HepG2 (cell line): ENCODE results near the gene CCDC14. TPM values are rescaled to one million over a fixed set of nuclear protein-coding genes. Genes with fewer than 3 reads are reported as not detected.
"Not testable (repeated sequence)": the region's sequence is repeated elsewhere in the genome, so short reads cannot be mapped to it uniquely, and the experiment has no call there.

Experiments used
- ATAC-seq: fragments of 200-7000 bp; cut with Tn5 transposase; 3 replicates; pipeline ENCODE4 v1.9.1; 2020; ENCODE audit warnings: mild to moderate bottlenecking, moderate library complexity
- BruUV-seq: library from RNA; stranded (reverse); fragments of 400-500 nt; replicated peaks from 2 replicates; lab custom pipeline; 2021; lab: Mats Ljungman, UMichigan
- CTCF ChIA-PET: fragments of 300-600 bp; formaldehyde crosslinking; extraction: SDS; loops from one replicate; lab custom pipeline; 2021; ENCODE audit warnings: low total read pairs, inconsistent platforms, low intra/inter-chr PET ratio; lab: Yijun Ruan, JAX
- POLR2A ChIA-PET: fragments of 350-600 bp; sonication (Branson Sonifier 250); formaldehyde crosslinking; loops from one replicate; lab custom pipeline; 2020; ENCODE audit warnings: antibody characterized with exemption, inconsistent platforms; lab: Yijun Ruan, JAX
- DNase-seq: peaks from one replicate; pipeline ENCODE4 v3.0.0-alpha.2; 2015; ENCODE audit warnings: low spot score
- FAIRE-seq: peaks from 3 replicates; lab custom pipeline; 2011; peaks lifted over from hg19 to GRCh38; lab: Jason Lieb, UNC
- H2AFZ ChIP-seq: one replicate; pipeline ENCODE4 v1.6.1; 2011; ENCODE audit warnings: low read length, inconsistent platforms
- H3K27ac ChIP-seq: fragments of 300-600 bp; 3 replicates; pipeline ENCODE4 v1.8.0; 2011; ENCODE audit warnings: mixed run types, mild to moderate bottlenecking, mixed read lengths, low read length, inconsistent platforms; ENCODE audit not compliant: insufficient read depth; ENCODE audit errors: extremely low read length
- H3K27me3 ChIP-seq, 2 experiments: fragments of 200-600 bp in 1 of 2; 2 replicates in 1 of 2; 3 replicates in 1 of 2; pipeline versions ENCODE4 v1.6.0 to v1.8.0; 2011; ENCODE audit warnings: low read length in 2 of 2, mild to moderate bottlenecking in 2 of 2, moderate library complexity in 2 of 2, inconsistent platforms in 1 of 2; ENCODE audit not compliant: insufficient read depth in 2 of 2, control insufficient read depth in 1 of 2
- H3K36me3 ChIP-seq, 2 experiments: fragments of 200-600 bp in 1 of 2; replicated peaks in 1 of 2; 2 replicates in 1 of 2; 3 replicates in 1 of 2; pipeline versions ENCODE4 v1.5.1 to v1.8.0; 2011; ENCODE audit warnings: low read length in 2 of 2, inconsistent platforms in 1 of 2; ENCODE audit not compliant: insufficient read depth in 2 of 2, control insufficient read depth in 1 of 2
- H3K4me1 ChIP-seq: 2 replicates; pipeline ENCODE4 v1.5.1; 2012; ENCODE audit warnings: low read length, inconsistent platforms; ENCODE audit not compliant: insufficient read depth
- H3K4me2 ChIP-seq: 2 replicates; pipeline ENCODE4 v1.6.0; 2011; ENCODE audit warnings: low read depth, low read length, inconsistent platforms
- H3K4me3 ChIP-seq, 3 experiments: fragments of 200-600 bp in 1 of 3; sonication (generic), shearing (Covaris generic) in 1 of 3; replicated peaks in 1 of 3; 2 replicates each; pipeline ENCODE4 v1.5.1; 2011 to 2016; ENCODE audit warnings: low read length in 3 of 3, inconsistent platforms in 2 of 3, low read depth in 2 of 3, mild to moderate bottlenecking in 2 of 3, control low read depth in 1 of 3, mixed read lengths in 1 of 3; ENCODE audit not compliant: insufficient read depth in 1 of 3
- H3K79me2 ChIP-seq: one replicate; pipeline ENCODE4 v1.6.1; 2011; ENCODE audit warnings: low read length, inconsistent platforms; ENCODE audit not compliant: insufficient read depth
- H3K9ac ChIP-seq: 2 replicates; pipeline ENCODE4 v1.6.0; 2011; ENCODE audit warnings: mild to moderate bottlenecking, low read depth, low read length, inconsistent platforms; ENCODE audit not compliant: insufficient read depth
- H3K9me3 ChIP-seq: 2 replicates; pipeline ENCODE4 v1.5.1; 2012; ENCODE audit warnings: mild to moderate bottlenecking, low read length
- H4K20me1 ChIP-seq: 2 replicates; pipeline ENCODE4 v1.6.0; 2011; ENCODE audit warnings: inconsistent platforms, mild to moderate bottlenecking, low read length, moderate library complexity; ENCODE audit not compliant: insufficient read depth
- CTCF ChIP-seq: sonication (generic); formaldehyde crosslinking; IDR thresholded peaks from 2 replicates; pipeline ENCODE4 v1.5.0; 2020; ENCODE audit warnings: mild to moderate bottlenecking, missing genetic modification reagents, moderate library complexity
- MAFF ChIP-seq: IDR thresholded peaks from 2 replicates; pipeline ENCODE4 v1.6.1; 2011; ENCODE audit warnings: low read depth, low read length, improper control_type of control experiment
- MAFK ChIP-seq, 2 experiments: IDR thresholded peaks in 1 of 2; conservative IDR thresholded peaks in 1 of 2; 2 replicates each; pipeline ENCODE4 v1.6.1; 2011; ENCODE audit warnings: improper control_type of control experiment in 2 of 2, low read length in 2 of 2
- MXD1 ChIP-seq: sonication (generic); formaldehyde crosslinking; IDR thresholded peaks from 2 replicates; pipeline ENCODE4 v1.4.0; 2020; ENCODE audit warnings: mild to moderate bottlenecking, missing genetic modification reagents
- RAD21 ChIP-seq: fragments of 450-650 bp; formaldehyde crosslinking; IDR thresholded peaks from 2 replicates; pipeline ENCODE4 v1.5.0; 2020; ENCODE audit warnings: mild to moderate bottlenecking
- SMC3 ChIP-seq: IDR thresholded peaks from 2 replicates; pipeline ENCODE4 v1.6.1; 2011; ENCODE audit warnings: low read length, improper control_type of control experiment
- STAG1 ChIP-seq: sonication (generic); formaldehyde crosslinking; IDR thresholded peaks from 2 replicates; pipeline ENCODE4 v1.4.0; 2020; ENCODE audit warnings: missing genetic modification reagents
- WGBS: methylation state at CpG from one replicate; pipeline ENCODE4 v1.1.6; 2017; ENCODE audit warnings: low lambda C conversion rate; 5-methylcytosine and 5-hydroxymethylcytosine counted together
- in situ Hi-C: cut with HindIII; loops from 2 replicates; pipeline ENCODE4 v1.10.0; 2017; ENCODE audit warnings: low pct_unique_long_range_greater_than_20kb; ENCODE audit not compliant: extremely low pct_ligation_motif_present
- intact Hi-C: fragments of 100-400 bp; cut with micrococcal nuclease; formaldehyde crosslinking; loops from one replicate; pipeline ENCODE4 v1.10.0; 2022; ENCODE audit not compliant: unreplicated experiment
- polyA plus RNA-seq, 8 experiments: library from polyadenylated mRNA; depleted of rRNA in 3 of 8; stranded (reverse) in 7 of 8; unstranded in 1 of 8; fragments of >200 nt; fragmentation: Illumina TruSeq in 4 of 8; extraction: Trizol in 4 of 8; gene quantifications; 2 replicates each; pipeline versions ENCODE4 v1.2.1 to v1.2.3, GENCODE V29; 2011 to 2016; ENCODE audit warnings: low read depth in 4 of 8, missing spikeins in 1 of 8, mixed read lengths in 1 of 8; ENCODE audit not compliant: insufficient read depth in 1 of 8
- total RNA-seq, 5 experiments: library from RNA; depleted of rRNA; stranded (reverse); fragments of >200 nt; fragmentation: Illumina TruSeq; extraction: Trizol; gene quantifications; 2 replicates each; pipeline ENCODE4 v1.2.3, GENCODE V29; 2016; ENCODE audit warnings: low read depth in 1 of 5

The CCDC14 gene
- total and polyA plus RNA-seq, 2 of the 13 experiments (the other 11 are each of a cell fraction or from before 2014, with no cell fraction given): 48.7 to 49.0 TPM

GRCh38 chr3:123980539-123980938 lies 19.5 kb upstream of the CCDC14 start:
- H3K36me3 ChIP-seq: no peaks in the 10 kb centered on the region
- no peak overlapping the region for H3K9ac ChIP-seq
- BruUV-seq: no TSS peak
- no peaks in the 10 kb centered on the region for H4K20me1 ChIP-seq
- H3K4me2 ChIP-seq: no peak overlapping the region
- H3K4me3 ChIP-seq: no peak overlapping the region
- no peaks in the 10 kb centered on the region for H3K9me3 ChIP-seq
- TF ChIP-seq MAFF (peak; percentile 58), MAFK (conservative IDR thresholded peaks at IDR 0.05 in 1 of 2, IDR thresholded peaks at IDR 0.05 in 1 of 2; ENCODE audit: low read length in 2 of 2) (peak in 1 of 2 experiments; percentile 70; a peak in 3 of 4 replicates), MXD1 (CRISPR knock-in tag) (no peak)
- FAIRE-seq: no peak
- POLR2A ChIA-PET: no interaction called here
- no peak for ATAC-seq
- DNase-seq: no peak
- H3K27me3 ChIP-seq: peaks cover 0 to 19% of the 10 kb centered on the region in 2 experiments; a peak in 1 of 5 replicates
- no peak overlapping the region for H2AFZ ChIP-seq
- CTCF ChIA-PET: no interaction called here
- H3K27ac ChIP-seq: no peak overlapping the region
- in situ Hi-C loops: no loop called here
- no peaks in the 10 kb centered on the region for H3K79me2 ChIP-seq
- WGBS: 10% methylated on average over 4 of the region's 4 CpGs
- intact Hi-C loops: no loop called here
- peaks cover 10% of the 10 kb centered on the region; the same call in 1 of the 2 replicates for H3K4me1 ChIP-seq

DNA sequence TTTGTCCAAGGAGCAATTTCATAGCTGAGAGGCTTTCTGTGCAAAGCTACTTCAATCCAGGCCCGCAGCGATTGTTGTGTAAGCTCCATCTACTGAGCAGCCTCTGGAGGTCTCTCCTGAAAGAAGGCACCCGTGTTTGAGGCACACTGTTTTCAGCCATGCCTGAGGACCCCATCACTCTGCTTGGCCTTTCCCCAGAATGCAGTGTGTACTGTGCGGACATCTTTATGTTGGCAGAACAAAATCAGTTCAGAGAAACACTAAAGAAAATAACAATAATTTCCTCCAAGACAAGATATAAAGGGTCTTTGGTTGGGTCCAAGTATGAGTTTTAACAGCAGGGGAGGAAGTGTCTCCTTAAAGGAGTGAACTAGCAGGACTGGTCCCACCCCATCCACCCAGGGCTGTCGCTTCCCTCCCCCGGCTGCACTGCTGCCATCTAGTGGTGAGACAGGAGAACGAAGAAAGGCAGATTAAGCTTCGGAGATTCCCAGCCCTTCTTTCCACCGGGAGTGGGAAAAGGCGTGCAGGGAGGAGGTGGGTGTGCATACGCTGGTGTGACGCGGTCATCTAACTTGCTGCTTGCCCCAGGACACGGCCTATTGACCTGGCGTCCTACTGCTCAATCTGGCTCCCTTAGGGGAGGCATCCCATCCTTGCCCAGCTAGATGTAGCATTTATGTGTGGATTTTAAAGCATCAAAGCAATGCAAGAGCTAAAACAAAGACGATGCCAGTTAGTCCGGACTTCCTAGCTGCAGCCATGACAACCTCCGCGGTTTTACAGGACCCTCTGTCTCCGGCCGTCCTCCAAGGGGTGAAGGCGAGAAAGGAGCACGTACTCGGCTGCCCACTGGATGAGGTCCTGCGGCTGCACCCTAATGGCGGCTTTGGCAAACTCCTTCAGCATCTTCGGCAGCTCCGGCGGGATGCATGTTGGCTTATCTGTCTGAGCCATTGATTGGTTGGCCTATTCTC lies 18.8 kb upstream of the CCDC14 start:
- BruUV-seq, CTCF ChIA-PET, H3K79me2 ChIP-seq, intact Hi-C loops, H4K20me1 ChIP-seq, H2AFZ ChIP-seq, H3K27ac ChIP-seq, POLR2A ChIA-PET, H3K9me3 ChIP-seq, in situ Hi-C loops, H3K9ac ChIP-seq, H3K4me3 ChIP-seq, H3K36me3 ChIP-seq: not testable (repeated sequence)
- H3K4me1 ChIP-seq: peaks cover 10% of the 10 kb centered on the region; the same call in 1 of the 2 replicates
- TF ChIP-seq CTCF (CRISPR knock-in tag) (peak; percentile 81), SMC3 (peak; percentile 25; the same call in 1 of the 2 replicates), STAG1 (CRISPR knock-in tag) (peak; percentile 68), RAD21 (CRISPR knock-in tag) (0 out of 2 replicates have a peak, but pooled peaks have one; percentile 30)
- ATAC-seq (peak; percentile 93), FAIRE-seq (peak; percentile 82), DNase-seq (peak; percentile 13)
- peak overlapping the region; percentile 45 for H3K4me2 ChIP-seq
- WGBS: 11% methylated on average over 20 of the region's 29 CpGs
- H3K27me3 ChIP-seq: peaks cover 0 to 19% of the 10 kb centered on the region in 2 experiments; a peak in 1 of 5 replicates

DNA sequence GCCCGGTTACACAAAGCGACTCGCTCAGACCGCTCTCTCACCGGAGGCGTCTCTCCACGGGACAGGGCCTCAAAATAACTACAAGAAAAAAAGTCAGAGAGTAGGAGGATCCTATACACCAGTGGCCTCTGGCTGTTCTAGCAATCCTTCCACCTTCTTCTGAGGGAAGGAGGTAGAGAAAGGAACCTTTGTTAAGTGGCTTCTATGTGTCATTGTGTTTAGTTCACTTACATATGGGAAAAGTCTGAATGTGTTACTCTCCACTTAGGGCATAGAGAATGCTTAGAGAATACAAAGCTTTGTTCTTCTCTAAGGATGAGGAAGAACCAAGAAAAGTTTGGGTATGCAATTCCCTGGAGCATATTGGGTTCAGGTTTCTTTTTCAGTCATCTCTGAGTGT lies 15.9 kb upstream of the CCDC14 start:
- H2AFZ ChIP-seq, FAIRE-seq, H3K4me3 ChIP-seq, in situ Hi-C loops, H4K20me1 ChIP-seq, CTCF ChIA-PET, H3K27ac ChIP-seq, ATAC-seq, POLR2A ChIA-PET, BruUV-seq, H3K79me2 ChIP-seq, intact Hi-C loops, H3K9me3 ChIP-seq, DNase-seq, H3K27me3 ChIP-seq, H3K36me3 ChIP-seq, H3K9ac ChIP-seq, H3K4me2 ChIP-seq: not testable (repeated sequence)
- WGBS: 0% methylated on average over 2 of the region's 7 CpGs
- H3K4me1 ChIP-seq: peaks cover 10% of the 10 kb centered on the region; the same call in 1 of the 2 replicates
